ENCODE data around the gene DHX16. TPM values are rescaled to one million over a fixed set of nuclear protein-coding genes. Genes with fewer than 3 reads are reported as not detected.
"Not testable (repeated sequence)": the region's sequence is repeated elsewhere in the genome, so short reads cannot be mapped to it uniquely, and the experiment has no call there.

DHX16 gene
- total RNA-seq, 1 donor: 32.0 TPM

GRCh38 chr6:30670760-30671527 lies 1.9 kb downstream of the DHX16 start:
- peak; percentile 28 for TF ChIP-seq CTCF (IDR thresholded peaks at IDR 0.05; ENCODE audit: insufficient read depth, low read depth, low read length)
- DNase-seq (ENCODE audit: low read depth): no peak
- no peak overlapping the region for H3K4me3 ChIP-seq (ENCODE audit: low read depth, low read length)

GRCh38 chr6:30666300-30666699 lies 6.5 kb downstream of the DHX16 start:
- not testable (repeated sequence) for DNase-seq (ENCODE audit: low read depth); H3K4me3 ChIP-seq (ENCODE audit: low read depth, low read length)

- no peak for TF ChIP-seq CTCF (IDR thresholded peaks at IDR 0.05; ENCODE audit: insufficient read depth, low read depth, low read length)
- no peak overlapping the region for H3K4me3 ChIP-seq (ENCODE audit: low read depth, low read length)
- DNase-seq (ENCODE audit: low read depth): no peak
Observed at GRCh38 chr6:30664994-30665767, 7.6 kb downstream of the DHX16 start.

- not testable (repeated sequence) for DNase-seq (ENCODE audit: low read depth)
Observed at GRCh38 chr6:30657922-30658321, 14.9 kb downstream of the DHX16 start.

GRCh38 chr6:30657454-30657853 lies 15.4 kb downstream of the DHX16 start:
- TF ChIP-seq CTCF (IDR thresholded peaks at IDR 0.05; ENCODE audit: insufficient read depth, low read depth, low read length): no peak
- DNase-seq (ENCODE audit: low read depth): no peak
- H3K4me3 ChIP-seq (ENCODE audit: low read depth, low read length): no peak overlapping the region

More at GRCh38 chr6:30657922-30658321, 14.9 kb downstream of the DHX16 start:
- not testable (repeated sequence) for H3K4me3 ChIP-seq (ENCODE audit: low read depth, low read length)

- no peak for TF ChIP-seq CTCF (IDR thresholded peaks at IDR 0.05; ENCODE audit: insufficient read depth, low read depth, low read length)
- no peak overlapping the region for H3K4me3 ChIP-seq (ENCODE audit: low read depth, low read length)
- DNase-seq (ENCODE audit: low read depth): no peak
Observed at GRCh38 chr6:30656513-30656912, 16.3 kb downstream of the DHX16 start.

GRCh38 chr6:30655743-30656094 lies 17.1 kb downstream of the DHX16 start:
- no peak for DNase-seq (ENCODE audit: low read depth)

More at GRCh38 chr6:30655743-30656094, 17.1 kb downstream of the DHX16 start:
- H3K4me3 ChIP-seq (ENCODE audit: low read depth, low read length): no peak overlapping the region
- no peak for TF ChIP-seq CTCF (IDR thresholded peaks at IDR 0.05; ENCODE audit: insufficient read depth, low read depth, low read length)

All from fibroblast of villous mesenchyme (primary cell).